Mammary epithelial cell (primary cell): Measurements from ENCODE around the gene FBXL7.

Experiments used
- EZH2 ChIP-seq: IDR thresholded peaks from 2 replicates; pipeline ENCODE4 v1.6.1; 2012; ENCODE audit warnings: low read length, inconsistent platforms, borderline replicate concordance
- TF ChIP-seq, protein P1 (sequence below), 2 donors: IDR thresholded peaks in 1 of 2; conservative IDR thresholded peaks in 1 of 2; 2 replicates each; pipeline ENCODE4 v1.5.1; 2011 to 2012; ENCODE audit warnings: inconsistent platforms in 2 of 2, low read length in 2 of 2, mild to moderate bottlenecking in 2 of 2, control low read depth in 1 of 2, low read depth in 1 of 2; ENCODE audit not compliant: insufficient read depth in 1 of 2; ENCODE audit errors: extremely low read depth in 1 of 2

- TF ChIP-seq, protein P1, sequence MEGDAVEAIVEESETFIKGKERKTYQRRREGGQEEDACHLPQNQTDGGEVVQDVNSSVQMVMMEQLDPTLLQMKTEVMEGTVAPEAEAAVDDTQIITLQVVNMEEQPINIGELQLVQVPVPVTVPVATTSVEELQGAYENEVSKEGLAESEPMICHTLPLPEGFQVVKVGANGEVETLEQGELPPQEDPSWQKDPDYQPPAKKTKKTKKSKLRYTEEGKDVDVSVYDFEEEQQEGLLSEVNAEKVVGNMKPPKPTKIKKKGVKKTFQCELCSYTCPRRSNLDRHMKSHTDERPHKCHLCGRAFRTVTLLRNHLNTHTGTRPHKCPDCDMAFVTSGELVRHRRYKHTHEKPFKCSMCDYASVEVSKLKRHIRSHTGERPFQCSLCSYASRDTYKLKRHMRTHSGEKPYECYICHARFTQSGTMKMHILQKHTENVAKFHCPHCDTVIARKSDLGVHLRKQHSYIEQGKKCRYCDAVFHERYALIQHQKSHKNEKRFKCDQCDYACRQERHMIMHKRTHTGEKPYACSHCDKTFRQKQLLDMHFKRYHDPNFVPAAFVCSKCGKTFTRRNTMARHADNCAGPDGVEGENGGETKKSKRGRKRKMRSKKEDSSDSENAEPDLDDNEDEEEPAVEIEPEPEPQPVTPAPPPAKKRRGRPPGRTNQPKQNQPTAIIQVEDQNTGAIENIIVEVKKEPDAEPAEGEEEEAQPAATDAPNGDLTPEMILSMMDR (conservative IDR thresholded peaks at IDR 0.05 in 1 of 2, IDR thresholded peaks at IDR 0.05 in 1 of 2; ENCODE audit: extremely low read depth in 1 of 2, insufficient read depth in 1 of 2, low read depth in 1 of 2, low read length in 2 of 2): no peak
- no peak for TF ChIP-seq EZH2
These were observed 110.2 kb downstream of the FBXL7 start for GRCh38 chr5:15610216-15610615.
